Loucy (cell line): ENCODE measurements around the gene RAB5A.
A peak's percentile ranks its signal among the peaks of the same experiment; 100 is the strongest.
"Not testable (repeated sequence)": the region's sequence is repeated elsewhere in the genome, so short reads cannot be mapped to it uniquely, and the experiment has no call there.

Experiments
- H2AFZ ChIP-seq: fragments of 200-600 bp; sonication (generic); 2 replicates; pipeline ENCODE4 v1.6.0; 2016; ENCODE audit warnings: antibody characterized with exemption, mild to moderate bottlenecking, low read length, moderate library complexity
- H3F3A ChIP-seq: fragments of 200-600 bp; 2 replicates; pipeline ENCODE4 v1.6.0; 2016; ENCODE audit warnings: antibody characterized with exemption, low read depth, mild to moderate bottlenecking
- H3K27me3 ChIP-seq: fragments of 200-600 bp; sonication (generic); 2 replicates; pipeline ENCODE4 v1.6.1; 2014; ENCODE audit warnings: low read length, mild to moderate bottlenecking; ENCODE audit not compliant: insufficient read depth, poor library complexity, severe bottlenecking
- H3K36me3 ChIP-seq: fragments of 200-600 bp; sonication (generic); 2 replicates; pipeline ENCODE4 v1.6.1; 2016; ENCODE audit warnings: low read length; ENCODE audit not compliant: insufficient read depth
- H3K4me1 ChIP-seq: fragments of 200-600 bp; sonication (generic); 2 replicates; pipeline ENCODE4 v1.5.1; 2014; ENCODE audit warnings: low read length, mild to moderate bottlenecking; ENCODE audit not compliant: insufficient read depth, poor library complexity, severe bottlenecking
- H3K4me2 ChIP-seq: fragments of 200-600 bp; sonication (generic); 2 replicates; pipeline ENCODE4 v1.6.0; 2014; ENCODE audit warnings: antibody characterized with exemption, low read length, low read depth, mild to moderate bottlenecking; ENCODE audit not compliant: poor library complexity, severe bottlenecking
- H3K4me3 ChIP-seq: fragments of 200-600 bp; sonication (generic); 2 replicates; pipeline ENCODE4 v1.5.1; 2014; ENCODE audit warnings: low read length, mild to moderate bottlenecking, mixed read lengths; ENCODE audit not compliant: poor library complexity, severe bottlenecking
- H3K79me2 ChIP-seq: fragments of 200-600 bp; sonication (generic); 2 replicates; pipeline ENCODE4 v1.6.1; 2014; ENCODE audit warnings: low read length; ENCODE audit not compliant: insufficient read depth
- H3K9ac ChIP-seq: fragments of 200-600 bp; sonication (generic); 2 replicates; pipeline ENCODE4 v1.6.0; 2014; ENCODE audit warnings: mild to moderate bottlenecking, low read depth, low read length, moderate library complexity; ENCODE audit not compliant: poor library complexity, severe bottlenecking
- H3K9me2 ChIP-seq: fragments of 200-600 bp; sonication (generic); replicated peaks from 2 replicates; pipeline ENCODE4 v1.6.1; 2016; ENCODE audit warnings: low read depth, low read length, mixed read lengths
- H3K9me3 ChIP-seq: fragments of 200-600 bp; sonication (generic); 2 replicates; pipeline ENCODE4 v1.6.1; 2014; ENCODE audit warnings: mild to moderate bottlenecking, antibody characterized with exemption, low read length, low read depth; ENCODE audit not compliant: insufficient read depth
- H4K20me1 ChIP-seq: fragments of 200-600 bp; sonication (generic); 2 replicates; pipeline ENCODE4 v1.6.0; 2014; ENCODE audit warnings: antibody characterized with exemption, low read length, mild to moderate bottlenecking; ENCODE audit not compliant: insufficient read depth, poor library complexity, severe bottlenecking
- EZH2phosphoT487 ChIP-seq: fragments of 200-600 bp; IDR thresholded peaks from 2 replicates; pipeline ENCODE4 v1.6.1; 2018; ENCODE audit warnings: antibody characterized with exemption, mild to moderate bottlenecking, moderate library complexity, borderline replicate concordance
- TF ChIP-seq, protein P1 (sequence below): fragments of 200-600 bp; sonication (generic); conservative IDR thresholded peaks from 2 replicates; pipeline ENCODE4 v1.5.1; 2014; ENCODE audit warnings: mild to moderate bottlenecking, antibody characterized with exemption, low read length

Gene RAB5A

DNA sequence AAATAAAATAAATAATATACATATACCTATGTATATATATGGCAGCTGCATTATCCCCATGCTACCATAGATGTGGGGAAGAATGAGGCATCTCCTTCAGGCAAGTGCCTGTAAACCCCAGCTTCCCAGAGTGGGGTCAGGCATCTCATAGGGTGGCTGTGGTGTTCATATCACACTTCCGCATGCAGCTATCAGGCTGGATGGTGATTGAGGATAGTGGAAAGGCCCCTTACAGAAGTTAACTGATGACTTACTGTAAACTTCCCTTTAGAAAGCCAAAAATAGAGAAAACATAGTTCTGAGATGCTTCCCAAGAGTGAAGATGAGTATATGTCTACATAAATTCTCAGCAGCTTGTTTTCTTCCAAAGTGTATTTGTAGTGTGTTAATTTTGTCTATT is 68.6 kb downstream of the RAB5A start:
- no peak overlapping the region for H3K4me2 ChIP-seq
- H3K79me2 ChIP-seq = no peaks in the 10 kb centered on the region
- no peak overlapping the region for H2AFZ ChIP-seq
- H3K36me3 ChIP-seq = no peaks in the 10 kb centered on the region
- H3K27me3 ChIP-seq = no peaks in the 10 kb centered on the region
- no peaks in the 10 kb centered on the region for H3K9me3 ChIP-seq
- H4K20me1 ChIP-seq = no peaks in the 10 kb centered on the region
- H3K4me1 ChIP-seq = no peaks in the 10 kb centered on the region
- H3F3A ChIP-seq = no peaks in the 10 kb centered on the region
- no peaks in the 10 kb centered on the region for H3K9me2 ChIP-seq
- TF ChIP-seq, protein P1, sequence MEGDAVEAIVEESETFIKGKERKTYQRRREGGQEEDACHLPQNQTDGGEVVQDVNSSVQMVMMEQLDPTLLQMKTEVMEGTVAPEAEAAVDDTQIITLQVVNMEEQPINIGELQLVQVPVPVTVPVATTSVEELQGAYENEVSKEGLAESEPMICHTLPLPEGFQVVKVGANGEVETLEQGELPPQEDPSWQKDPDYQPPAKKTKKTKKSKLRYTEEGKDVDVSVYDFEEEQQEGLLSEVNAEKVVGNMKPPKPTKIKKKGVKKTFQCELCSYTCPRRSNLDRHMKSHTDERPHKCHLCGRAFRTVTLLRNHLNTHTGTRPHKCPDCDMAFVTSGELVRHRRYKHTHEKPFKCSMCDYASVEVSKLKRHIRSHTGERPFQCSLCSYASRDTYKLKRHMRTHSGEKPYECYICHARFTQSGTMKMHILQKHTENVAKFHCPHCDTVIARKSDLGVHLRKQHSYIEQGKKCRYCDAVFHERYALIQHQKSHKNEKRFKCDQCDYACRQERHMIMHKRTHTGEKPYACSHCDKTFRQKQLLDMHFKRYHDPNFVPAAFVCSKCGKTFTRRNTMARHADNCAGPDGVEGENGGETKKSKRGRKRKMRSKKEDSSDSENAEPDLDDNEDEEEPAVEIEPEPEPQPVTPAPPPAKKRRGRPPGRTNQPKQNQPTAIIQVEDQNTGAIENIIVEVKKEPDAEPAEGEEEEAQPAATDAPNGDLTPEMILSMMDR = no peak
- no peak for TF ChIP-seq EZH2phosphoT487
- no peak overlapping the region for H3K9ac ChIP-seq
- no peak overlapping the region for H3K4me3 ChIP-seq

DNA sequence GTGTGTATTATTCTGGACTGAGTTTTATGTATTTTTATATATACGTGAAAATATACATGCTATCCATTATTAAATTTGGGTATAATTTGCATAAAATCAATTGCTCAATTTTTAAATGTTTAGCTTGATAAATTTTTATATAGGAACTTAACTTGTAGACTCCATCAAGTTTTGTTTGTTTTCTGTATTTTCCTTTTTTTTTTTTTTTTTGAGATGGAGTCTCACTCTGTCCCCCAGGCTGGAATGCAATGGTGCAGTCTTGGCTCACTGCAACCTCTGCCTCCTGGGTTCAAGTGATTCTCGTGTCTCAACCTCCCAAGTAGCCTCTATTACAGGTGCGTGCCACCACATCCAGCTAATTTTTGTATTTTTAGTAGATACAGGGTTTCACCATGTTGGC is 69.2 kb downstream of the RAB5A start:
- not testable (repeated sequence) for H3K9me3 ChIP-seq, H3K4me3 ChIP-seq, H3K9ac ChIP-seq, H3F3A ChIP-seq, H3K9me2 ChIP-seq, H3K79me2 ChIP-seq, H3K27me3 ChIP-seq, H2AFZ ChIP-seq, H3K36me3 ChIP-seq, H3K4me2 ChIP-seq, H4K20me1 ChIP-seq, H3K4me1 ChIP-seq

DNA sequence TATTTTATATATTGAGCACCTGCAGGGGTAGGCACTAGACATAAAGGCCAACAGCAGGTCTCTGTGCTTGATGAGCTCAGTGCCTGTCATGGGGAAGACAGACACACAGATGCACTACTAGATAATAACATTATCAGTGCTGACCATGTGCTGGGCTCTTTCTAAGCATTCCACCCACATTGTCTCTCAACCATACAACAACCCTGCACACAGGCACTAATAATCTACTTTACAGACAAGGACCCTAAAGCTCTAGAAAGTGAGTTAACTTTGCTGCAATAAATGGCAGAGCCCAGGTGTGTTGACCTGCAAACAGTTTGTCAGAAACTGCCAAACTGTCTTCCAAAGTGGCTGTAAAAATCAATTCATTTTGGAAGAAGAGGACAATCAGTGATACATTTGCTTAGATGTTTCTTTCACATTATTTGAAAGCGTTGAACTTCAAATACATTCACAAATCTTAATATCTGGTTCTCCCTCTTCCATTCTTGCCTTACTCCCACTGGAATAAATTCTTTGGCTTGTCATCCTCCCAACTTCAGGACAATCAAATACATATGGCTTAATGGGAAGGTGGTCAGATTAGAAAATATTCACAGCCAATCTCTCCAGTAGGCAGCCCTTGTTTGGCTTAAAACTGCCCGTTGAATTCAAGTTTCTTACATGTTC is 76.2 kb downstream of the RAB5A start:
- Histone ChIP-seq H3K9me3 (no peaks in the 10 kb centered on the region), H3K4me1 (peaks cover 13% of the 10 kb centered on the region), H3K36me3 (no peaks in the 10 kb centered on the region), H4K20me1 (no peaks in the 10 kb centered on the region), H3K9me2 (no peaks in the 10 kb centered on the region), H3K4me2 (peak overlapping the region; percentile 41), H3K4me3 (no peak overlapping the region), H3K79me2 (no peaks in the 10 kb centered on the region), H2AFZ (peak overlapping the region; percentile 53), H3F3A (no peaks in the 10 kb centered on the region), H3K9ac (peak overlapping the region; percentile 33), H3K27me3 (no peaks in the 10 kb centered on the region)
- no peak for TF ChIP-seq EZH2phosphoT487
- TF ChIP-seq, protein P1 = no peak
